Measurements from ENCODE around the gene BACE1.

DNA sequence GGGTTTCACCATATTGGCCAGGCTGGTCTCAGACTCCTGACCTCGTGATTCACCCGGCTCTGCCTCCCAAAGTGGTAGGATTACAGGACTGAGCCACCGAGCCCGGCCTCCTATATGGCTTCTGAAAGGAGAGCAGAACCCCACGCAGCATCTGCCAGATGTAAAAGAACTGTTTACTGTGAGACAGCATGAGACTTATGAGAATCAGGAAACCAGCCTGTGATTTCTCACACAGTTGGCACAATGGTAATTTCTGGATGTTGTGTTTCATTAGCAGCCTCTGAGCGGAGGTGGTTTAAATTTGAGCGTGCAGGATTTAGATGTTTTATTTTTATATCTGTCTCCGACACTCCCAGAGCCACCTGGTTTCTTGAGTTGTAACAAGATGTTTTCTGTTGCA is 45.4 kb upstream of the BACE1 start:
- TF ChIP-seq EZH2 (IDR thresholded peaks at IDR 0.05; ENCODE audit: insufficient read depth, poor library complexity, severe bottlenecking) (no peak), EZH2phosphoT487 (IDR thresholded peaks at IDR 0.05; ENCODE audit: insufficient read depth, low read depth) (no peak)
